HepG2 (cell line): ENCODE measurements around the gene SMURF2. TPM values are rescaled to one million over a fixed set of nuclear protein-coding genes. Genes with fewer than 3 reads are reported as not detected.
A peak's percentile ranks its signal among the peaks of the same experiment; 100 is the strongest.

Experiments used
- ATAD3A ChIP-seq: sonication (generic); formaldehyde crosslinking; IDR thresholded peaks from 2 replicates; pipeline ENCODE4 v1.4.0; 2020; ENCODE audit warnings: missing genetic modification reagents
- ATRX ChIP-seq: sonication (generic); formaldehyde crosslinking; IDR thresholded peaks from 2 replicates; pipeline ENCODE4 v1.4.0; 2020; ENCODE audit warnings: missing genetic modification reagents, borderline replicate concordance
- FOSL1 ChIP-seq: sonication (generic); formaldehyde crosslinking; IDR thresholded peaks from 2 replicates; pipeline ENCODE4 v1.9.0; 2021; ENCODE audit warnings: missing genetic modification reagents, borderline replicate concordance
- GATA4 ChIP-seq: sonication (generic); IDR thresholded peaks from 2 replicates; pipeline ENCODE4 v1.6.1; 2016; ENCODE audit warnings: antibody characterized with exemption, low read depth, borderline replicate concordance
- JUN ChIP-seq: sonication (generic); formaldehyde crosslinking; IDR thresholded peaks from 2 replicates; pipeline ENCODE4 v1.4.0; 2020; ENCODE audit warnings: mild to moderate bottlenecking, missing genetic modification reagents
- JUND ChIP-seq: sonication (generic); formaldehyde crosslinking; IDR thresholded peaks from 2 replicates; pipeline ENCODE4 v1.8.0; 2022; ENCODE audit warnings: mild to moderate bottlenecking, missing genetic modification reagents
- KLF11 ChIP-seq: IDR thresholded peaks from 2 replicates; pipeline ENCODE4 v1.6.1; 2016; ENCODE audit warnings: missing compliant biosample characterization
- MTA1 ChIP-seq: sonication (generic); formaldehyde crosslinking; IDR thresholded peaks from 2 replicates; pipeline ENCODE4 v1.4.0; 2020; ENCODE audit warnings: missing genetic modification reagents, mild to moderate bottlenecking, borderline replicate concordance
- PHF5A ChIP-seq: IDR thresholded peaks from one replicate; pipeline ENCODE4 v1.6.1; 2018; ENCODE audit warnings: low read depth, missing genetic modification reagents; ENCODE audit not compliant: unreplicated experiment
- POLR2G ChIP-seq: fragments of 200-400 bp; formaldehyde crosslinking; IDR thresholded peaks from 2 replicates; pipeline ENCODE4 v1.6.1; 2018; ENCODE audit warnings: mild to moderate bottlenecking, low read depth, low read length, moderate library complexity
- RAD21 ChIP-seq: fragments of 450-650 bp; formaldehyde crosslinking; IDR thresholded peaks from 2 replicates; pipeline ENCODE4 v1.5.0; 2020; ENCODE audit warnings: mild to moderate bottlenecking
- RBAK ChIP-seq: sonication (generic); formaldehyde crosslinking; IDR thresholded peaks from 2 replicates; pipeline ENCODE4 v1.5.1; 2020; ENCODE audit warnings: mild to moderate bottlenecking, missing genetic modification reagents
- SOX13 ChIP-seq, 3 experiments: fragments of 450-650 bp in 1 of 3; sonication (generic) in 1 of 3; formaldehyde crosslinking in 1 of 3; IDR thresholded peaks in 2 of 3; conservative IDR thresholded peaks in 1 of 3; 2 replicates each; pipeline versions ENCODE4 v1.5.0 to v1.6.1; 2016 to 2020; ENCODE audit warnings: antibody characterized with exemption in 1 of 3, mild to moderate bottlenecking in 1 of 3, missing compliant biosample characterization in 1 of 3, missing genetic modification reagents in 1 of 3, moderate library complexity in 1 of 3
- SRSF1 ChIP-seq: fragments of 200-400 bp; formaldehyde crosslinking; optimal IDR thresholded peaks from 2 replicates; pipeline ENCODE3; 2017; ENCODE audit warnings: mild to moderate bottlenecking, low read depth, low read length, moderate library complexity
- ZNF670 ChIP-seq: sonication (generic); formaldehyde crosslinking; IDR thresholded peaks from 2 replicates; pipeline ENCODE4 v1.8.0; 2022; ENCODE audit warnings: mild to moderate bottlenecking, missing genetic modification reagents, borderline replicate concordance
- ZNF776 ChIP-seq: sonication (generic); formaldehyde crosslinking; IDR thresholded peaks from 2 replicates; pipeline ENCODE4 v1.4.0; 2020; ENCODE audit warnings: mild to moderate bottlenecking, missing genetic modification reagents
- ZNF782 ChIP-seq: sonication (generic); formaldehyde crosslinking; IDR thresholded peaks from 2 replicates; pipeline ENCODE4 v1.4.0; 2020; ENCODE audit warnings: missing genetic modification reagents, mild to moderate bottlenecking, borderline replicate concordance
- polyA plus RNA-seq, 8 experiments: library from polyadenylated mRNA; depleted of rRNA in 3 of 8; stranded (reverse) in 7 of 8; unstranded in 1 of 8; fragments of >200 nt; fragmentation: Illumina TruSeq in 4 of 8; extraction: Trizol in 4 of 8; gene quantifications; 2 replicates each; pipeline versions ENCODE4 v1.2.1 to v1.2.3, GENCODE V29; 2011 to 2016; ENCODE audit warnings: low read depth in 4 of 8, missing spikeins in 1 of 8, mixed read lengths in 1 of 8; ENCODE audit not compliant: insufficient read depth in 1 of 8
- total RNA-seq, 5 experiments: library from RNA; depleted of rRNA; stranded (reverse); fragments of >200 nt; fragmentation: Illumina TruSeq; extraction: Trizol; gene quantifications; 2 replicates each; pipeline ENCODE4 v1.2.3, GENCODE V29; 2016; ENCODE audit warnings: low read depth in 1 of 5
- TF ChIP-seq, protein P1 (sequence below), 2 experiments: sonication (generic) in 1 of 2; formaldehyde crosslinking in 1 of 2; IDR thresholded peaks; 2 replicates each; pipeline versions ENCODE4 v1.6.1 to v1.9.0; 2014 to 2022; ENCODE audit warnings: antibody characterized with exemption in 1 of 2, borderline replicate concordance in 1 of 2, inconsistent platforms in 1 of 2, low read depth in 1 of 2, missing genetic modification reagents in 1 of 2
- TF ChIP-seq, protein P2 (sequence below): sonication (generic); formaldehyde crosslinking; IDR thresholded peaks from 2 replicates; pipeline ENCODE4 v1.8.1; 2023; ENCODE audit warnings: mild to moderate bottlenecking, missing genetic modification reagents
- TF ChIP-seq, protein P3 (sequence below): sonication (generic); formaldehyde crosslinking; IDR thresholded peaks from 2 replicates; pipeline ENCODE4 v1.5.0; 2020; ENCODE audit warnings: mild to moderate bottlenecking, missing genetic modification reagents, moderate library complexity

SMURF2 gene
- total and polyA plus RNA-seq, 2 of the 13 experiments (the other 11 are each of a cell fraction or from before 2014, with no cell fraction given), result 14.9 to 24.3 TPM

DNA sequence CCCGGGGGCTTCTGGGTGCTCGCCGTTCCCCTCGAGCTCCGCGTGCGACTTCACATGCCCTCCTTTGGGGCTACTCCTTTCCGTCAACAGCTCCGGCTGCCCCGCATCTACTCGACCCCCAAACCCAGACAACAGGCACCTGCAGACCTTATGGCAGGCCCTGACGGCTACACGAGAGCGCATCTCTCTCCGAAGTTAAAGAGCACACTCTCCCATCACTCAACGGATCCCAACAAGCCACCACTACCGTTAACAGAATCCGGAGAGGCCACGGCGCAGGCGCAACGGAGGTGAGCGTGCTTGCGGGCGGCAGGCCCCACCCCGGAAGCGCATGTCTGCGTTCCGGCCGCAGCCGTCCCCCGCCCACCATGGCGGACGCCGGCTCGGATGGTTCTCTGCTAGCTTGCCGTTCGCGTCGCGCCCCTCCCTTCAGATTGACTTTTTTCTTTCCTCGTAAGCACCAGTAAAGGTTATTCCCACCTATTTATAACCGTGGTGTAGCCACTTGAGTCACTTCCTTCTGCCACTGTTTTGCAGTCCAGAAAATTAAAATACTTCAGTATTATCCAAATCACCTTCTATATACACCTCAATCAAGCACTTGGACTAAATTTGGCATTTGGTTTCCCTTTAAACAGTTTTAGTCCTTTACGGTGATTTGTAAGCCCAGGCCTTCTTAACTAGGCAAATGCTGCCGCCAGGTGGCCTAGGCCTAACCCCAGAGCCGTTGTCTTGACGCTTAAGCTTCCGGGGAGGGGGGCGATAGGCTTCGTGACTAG is 165.1 kb downstream of the SMURF2 start, which contains the start of gene POLG2 (continued):
- TF ChIP-seq, protein P1, sequence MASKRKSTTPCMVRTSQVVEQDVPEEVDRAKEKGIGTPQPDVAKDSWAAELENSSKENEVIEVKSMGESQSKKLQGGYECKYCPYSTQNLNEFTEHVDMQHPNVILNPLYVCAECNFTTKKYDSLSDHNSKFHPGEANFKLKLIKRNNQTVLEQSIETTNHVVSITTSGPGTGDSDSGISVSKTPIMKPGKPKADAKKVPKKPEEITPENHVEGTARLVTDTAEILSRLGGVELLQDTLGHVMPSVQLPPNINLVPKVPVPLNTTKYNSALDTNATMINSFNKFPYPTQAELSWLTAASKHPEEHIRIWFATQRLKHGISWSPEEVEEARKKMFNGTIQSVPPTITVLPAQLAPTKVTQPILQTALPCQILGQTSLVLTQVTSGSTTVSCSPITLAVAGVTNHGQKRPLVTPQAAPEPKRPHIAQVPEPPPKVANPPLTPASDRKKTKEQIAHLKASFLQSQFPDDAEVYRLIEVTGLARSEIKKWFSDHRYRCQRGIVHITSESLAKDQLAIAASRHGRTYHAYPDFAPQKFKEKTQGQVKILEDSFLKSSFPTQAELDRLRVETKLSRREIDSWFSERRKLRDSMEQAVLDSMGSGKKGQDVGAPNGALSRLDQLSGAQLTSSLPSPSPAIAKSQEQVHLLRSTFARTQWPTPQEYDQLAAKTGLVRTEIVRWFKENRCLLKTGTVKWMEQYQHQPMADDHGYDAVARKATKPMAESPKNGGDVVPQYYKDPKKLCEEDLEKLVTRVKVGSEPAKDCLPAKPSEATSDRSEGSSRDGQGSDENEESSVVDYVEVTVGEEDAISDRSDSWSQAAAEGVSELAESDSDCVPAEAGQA (IDR thresholded peaks at IDR 0.05; ENCODE audit: low read depth), result peak; percentile 70; the same call in 1 of the 2 replicates
- TF ChIP-seq, protein P1 (CRISPR knock-in tag; IDR thresholded peaks at IDR 0.05; ENCODE audit: borderline replicate concordance), result no peak
- TF ChIP-seq, protein P2, sequence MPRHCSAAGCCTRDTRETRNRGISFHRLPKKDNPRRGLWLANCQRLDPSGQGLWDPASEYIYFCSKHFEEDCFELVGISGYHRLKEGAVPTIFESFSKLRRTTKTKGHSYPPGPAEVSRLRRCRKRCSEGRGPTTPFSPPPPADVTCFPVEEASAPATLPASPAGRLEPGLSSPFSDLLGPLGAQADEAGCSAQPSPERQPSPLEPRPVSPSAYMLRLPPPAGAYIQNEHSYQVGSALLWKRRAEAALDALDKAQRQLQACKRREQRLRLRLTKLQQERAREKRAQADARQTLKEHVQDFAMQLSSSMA (CRISPR knock-in tag), result no peak
- TF ChIP-seq GATA4 (peak; percentile 78), RAD21 (peak; percentile 59), ATAD3A (CRISPR knock-in tag) (no peak), JUN (no peak; the same call in 1 of the 2 replicates), MTA1 (CRISPR knock-in tag) (peak; percentile 36; the same call in 1 of the 2 replicates), ZNF782 (CRISPR knock-in tag) (no peak; the same call in 1 of the 2 replicates), ZNF776 (CRISPR knock-in tag) (peak; percentile 94), KLF11 (CRISPR knock-in tag) (no peak; the same call in none of the 2 replicates), PHF5A (CRISPR knock-in tag) (peak; percentile 78), FOSL1 (peak; percentile 46; the same call in 1 of the 2 replicates), JUND (CRISPR knock-in tag) (peak; percentile 57; the same call in 1 of the 2 replicates), SRSF1 (peak; percentile 68), RBAK (CRISPR knock-in tag) (no peak), SOX13 (IDR thresholded peaks at IDR 0.05) (no peak), SOX13 (CRISPR knock-in tag; conservative IDR thresholded peaks at IDR 0.05 in 1 of 2, IDR thresholded peaks at IDR 0.05 in 1 of 2) (peak; percentile 11 to 98; a peak in 3 of 4 replicates), ATRX (CRISPR knock-in tag) (no peak), POLR2G (peak; percentile 98), ZNF670 (CRISPR knock-in tag) (peak; percentile 16; the same call in 1 of the 2 replicates)
- TF ChIP-seq, protein P3, sequence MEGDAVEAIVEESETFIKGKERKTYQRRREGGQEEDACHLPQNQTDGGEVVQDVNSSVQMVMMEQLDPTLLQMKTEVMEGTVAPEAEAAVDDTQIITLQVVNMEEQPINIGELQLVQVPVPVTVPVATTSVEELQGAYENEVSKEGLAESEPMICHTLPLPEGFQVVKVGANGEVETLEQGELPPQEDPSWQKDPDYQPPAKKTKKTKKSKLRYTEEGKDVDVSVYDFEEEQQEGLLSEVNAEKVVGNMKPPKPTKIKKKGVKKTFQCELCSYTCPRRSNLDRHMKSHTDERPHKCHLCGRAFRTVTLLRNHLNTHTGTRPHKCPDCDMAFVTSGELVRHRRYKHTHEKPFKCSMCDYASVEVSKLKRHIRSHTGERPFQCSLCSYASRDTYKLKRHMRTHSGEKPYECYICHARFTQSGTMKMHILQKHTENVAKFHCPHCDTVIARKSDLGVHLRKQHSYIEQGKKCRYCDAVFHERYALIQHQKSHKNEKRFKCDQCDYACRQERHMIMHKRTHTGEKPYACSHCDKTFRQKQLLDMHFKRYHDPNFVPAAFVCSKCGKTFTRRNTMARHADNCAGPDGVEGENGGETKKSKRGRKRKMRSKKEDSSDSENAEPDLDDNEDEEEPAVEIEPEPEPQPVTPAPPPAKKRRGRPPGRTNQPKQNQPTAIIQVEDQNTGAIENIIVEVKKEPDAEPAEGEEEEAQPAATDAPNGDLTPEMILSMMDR (CRISPR knock-in tag), result peak; percentile 79
